Neural progenitor cell (in vitro differentiated cells): ENCODE data around the gene ADISSP. TPM values are rescaled to one million over a fixed set of nuclear protein-coding genes. Genes with fewer than 3 reads are reported as not detected.

Experiments
- DNase-seq: peaks from one replicate; pipeline ENCODE4 v3.0.0-alpha.2; 2016; ENCODE audit warnings: low spot score
- H2AFZ ChIP-seq: fragments of 200-600 bp; sonication (generic); replicated peaks from 2 replicates; pipeline ENCODE4 v1.6.1; 2016; ENCODE audit warnings: antibody characterized with exemption
- H3F3A ChIP-seq: fragments of 200-600 bp; sonication (generic); 2 replicates; pipeline ENCODE4 v1.6.1; 2016; ENCODE audit warnings: antibody characterized with exemption, low read depth
- H3K27ac ChIP-seq: fragments of 200-600 bp; sonication (generic); 2 replicates; pipeline ENCODE4 v1.5.1; 2016; ENCODE audit warnings: mild to moderate bottlenecking
- H3K27me3 ChIP-seq: fragments of 200-600 bp; sonication (generic); 2 replicates; pipeline ENCODE4 v1.6.1; 2016; ENCODE audit warnings: mild to moderate bottlenecking, moderate library complexity
- H3K36me3 ChIP-seq: fragments of 200-600 bp; sonication (generic); 2 replicates; pipeline ENCODE4 v1.5.1; 2016
- H3K4me1 ChIP-seq: fragments of 200-600 bp; sonication (generic); 2 replicates; pipeline ENCODE4 v1.6.1; 2016; ENCODE audit warnings: mixed run types
- H3K4me2 ChIP-seq: fragments of 200-600 bp; sonication (generic); 2 replicates; pipeline ENCODE4 v1.6.1; 2016
- H3K4me3 ChIP-seq: fragments of 200-600 bp; sonication (generic); 2 replicates; pipeline ENCODE4 v1.5.1; 2016
- H3K79me2 ChIP-seq: fragments of 200-600 bp; sonication (generic); 2 replicates; pipeline ENCODE4 v1.6.1; 2016; ENCODE audit warnings: low read depth
- H3K9ac ChIP-seq: fragments of 200-600 bp; sonication (generic); 2 replicates; pipeline ENCODE4 v1.6.1; 2016
- H3K9me3 ChIP-seq: fragments of 200-600 bp; sonication (generic); 2 replicates; pipeline ENCODE4 v1.5.1; 2016; ENCODE audit warnings: low read depth
- H4K20me1 ChIP-seq: fragments of 200-600 bp; sonication (generic); 2 replicates; pipeline ENCODE4 v1.6.1; 2016; ENCODE audit warnings: low read depth
- H3K27ac Mint-ChIP-seq: 3 replicates; pipeline ENCODE4 v1.8.0; 2021; ENCODE audit warnings: mixed read lengths
- H3K27me3 Mint-ChIP-seq: 2 replicates; pipeline ENCODE4 v1.8.0; 2022; ENCODE audit warnings: low read depth, mild to moderate bottlenecking, inconsistent platforms, moderate library complexity, mixed read lengths; ENCODE audit not compliant: insufficient read depth
- H3K36me3 Mint-ChIP-seq: 3 replicates; pipeline ENCODE4 v1.8.0; 2021; ENCODE audit warnings: mixed read lengths
- H3K4me1 Mint-ChIP-seq: 3 replicates; pipeline ENCODE4 v1.8.0; 2021; ENCODE audit warnings: mixed read lengths
- H3K4me3 Mint-ChIP-seq: 3 replicates; pipeline ENCODE4 v1.8.0; 2021; ENCODE audit warnings: mild to moderate bottlenecking, moderate library complexity, mixed read lengths
- H3K9me3 Mint-ChIP-seq: 3 replicates; pipeline ENCODE4 v1.8.0; 2020; ENCODE audit warnings: mixed read lengths
- CTCF ChIP-seq: fragments of 200-600 bp; sonication (generic); IDR thresholded peaks from 2 replicates; pipeline ENCODE4 v1.5.1; 2017; ENCODE audit warnings: antibody characterized with exemption, mild to moderate bottlenecking
- EZH2 ChIP-seq: fragments of 200-600 bp; sonication (generic); IDR thresholded peaks from 2 replicates; pipeline ENCODE4 v1.6.1; 2017; ENCODE audit warnings: antibody characterized with exemption, mild to moderate bottlenecking, moderate library complexity
- EZH2phosphoT487 ChIP-seq: fragments of 200-600 bp; sonication (generic); IDR thresholded peaks from 2 replicates; pipeline ENCODE4 v1.6.1; 2017; ENCODE audit warnings: antibody characterized with exemption
- total RNA-seq: library from RNA; depleted of rRNA; stranded (reverse); fragments of >200 nt; gene quantifications from 2 replicates; pipeline ENCODE4 v1.2.3, GENCODE V29; 2015; ENCODE audit warnings: low replicate concordance

Gene ADISSP
- total RNA-seq, 1 donor from 2014 or later, result 17.6 TPM

GRCh38 chr20:3788685-3789155 is 21.2 kb upstream of the ADISSP start:
- Histone ChIP-seq H3K36me3 (no peaks in the 10 kb centered on the region), H3K27ac (no peak overlapping the region), H3K4me3 (no peak overlapping the region), H2AFZ (no peak overlapping the region), H4K20me1 (peaks cover 22% of the 10 kb centered on the region), H3K4me1 (peaks cover 3% of the 10 kb centered on the region), H3K9me3 (no peaks in the 10 kb centered on the region), H3K9ac (no peak overlapping the region), H3K4me2 (no peak overlapping the region), H3K79me2 (peaks cover 21% of the 10 kb centered on the region), H3K27me3 (peaks cover 48% of the 10 kb centered on the region), H3F3A (peaks cover 3% of the 10 kb centered on the region)
- peaks cover 6% of the 10 kb centered on the region for H3K36me3 Mint-ChIP-seq
- TF ChIP-seq EZH2phosphoT487 (no peak), CTCF (no peak), EZH2 (no peak)
- DNase-seq, result peak; percentile 1
- no peak overlapping the region for H3K4me3 Mint-ChIP-seq
- H3K27me3 Mint-ChIP-seq, result peaks cover 7% of the 10 kb centered on the region
- peaks cover 6% of the 10 kb centered on the region for H3K4me1 Mint-ChIP-seq
- H3K9me3 Mint-ChIP-seq, result no peaks in the 10 kb centered on the region
- H3K27ac Mint-ChIP-seq, result no peak overlapping the region

GRCh38 chr20:3787324-3788014 is 19.9 kb upstream of the ADISSP start:
- H4K20me1 ChIP-seq, result peaks cover 32% of the 10 kb centered on the region
- H2AFZ ChIP-seq, result no peak overlapping the region
- Mint-ChIP-seq H3K36me3 (peaks cover 9% of the 10 kb centered on the region), H3K27ac (no peak overlapping the region), H3K4me1 (peaks cover 10% of the 10 kb centered on the region), H3K27me3 (peaks cover 7% of the 10 kb centered on the region), H3K9me3 (no peaks in the 10 kb centered on the region), H3K4me3 (peak overlapping the region; percentile 77)
- DNase-seq, result no peak
- H3K9me3 ChIP-seq, result no peaks in the 10 kb centered on the region
- peaks cover 3% of the 10 kb centered on the region for H3K4me1 ChIP-seq
- no peaks in the 10 kb centered on the region for H3K36me3 ChIP-seq
- peaks cover 4% of the 10 kb centered on the region for H3F3A ChIP-seq
- H3K4me2 ChIP-seq, result peak overlapping the region; percentile 30
- TF ChIP-seq EZH2phosphoT487 (no peak), EZH2 (no peak), CTCF (no peak)
- peaks cover 21% of the 10 kb centered on the region for H3K79me2 ChIP-seq
- no peak overlapping the region for H3K27ac ChIP-seq
- H3K4me3 ChIP-seq, result no peak overlapping the region
- H3K27me3 ChIP-seq, result peaks cover 48% of the 10 kb centered on the region
- H3K9ac ChIP-seq, result no peak overlapping the region

GRCh38 chr20:3786665-3787323 is 19.2 kb upstream of the ADISSP start, which contains the start of gene CENPB:
TSS of gene CENPB (minus strand) at chr20:3786740. CDS start at chr20:3786483, 257 bp downstream.
- Histone ChIP-seq H2AFZ (no peak within 1 kb of the TSS), H4K20me1 (peaks cover 32% of the 10 kb centered on the region), H3K9ac (peak within 1 kb of the TSS; percentile 55), H3K27ac (no peak within 1 kb of the TSS), H3K4me1 (peaks cover 3% of the 10 kb centered on the region), H3K9me3 (no peaks in the 10 kb centered on the region), H3F3A (peaks cover 11% of the 10 kb centered on the region), H3K36me3 (no peaks in the 10 kb centered on the region), H3K79me2 (peaks cover 21% of the 10 kb centered on the region), H3K4me3 (peak within 1 kb of the TSS; percentile 66), H3K4me2 (peak within 1 kb of the TSS; percentile 93), H3K27me3 (peaks cover 48% of the 10 kb centered on the region)
- Mint-ChIP-seq H3K36me3 (peaks cover 9% of the 10 kb centered on the region), H3K4me3 (peak within 1 kb of the TSS; percentile 89), H3K27me3 (peaks cover 7% of the 10 kb centered on the region), H3K9me3 (no peaks in the 10 kb centered on the region), H3K4me1 (peaks cover 10% of the 10 kb centered on the region), H3K27ac (no peak within 1 kb of the TSS)
- DNase-seq, result peak; percentile 95
- TF ChIP-seq EZH2phosphoT487 (peak; percentile 32), EZH2 (peak; percentile 48), CTCF (peak; percentile 83)
